ENCODE results near the gene BPIFA3. TPM values are rescaled to one million over a fixed set of nuclear protein-coding genes. Genes with fewer than 3 reads are reported as not detected.

The BPIFA3 gene
- total RNA-seq, 1 experiment from 2014 or later = not detected

DNA sequence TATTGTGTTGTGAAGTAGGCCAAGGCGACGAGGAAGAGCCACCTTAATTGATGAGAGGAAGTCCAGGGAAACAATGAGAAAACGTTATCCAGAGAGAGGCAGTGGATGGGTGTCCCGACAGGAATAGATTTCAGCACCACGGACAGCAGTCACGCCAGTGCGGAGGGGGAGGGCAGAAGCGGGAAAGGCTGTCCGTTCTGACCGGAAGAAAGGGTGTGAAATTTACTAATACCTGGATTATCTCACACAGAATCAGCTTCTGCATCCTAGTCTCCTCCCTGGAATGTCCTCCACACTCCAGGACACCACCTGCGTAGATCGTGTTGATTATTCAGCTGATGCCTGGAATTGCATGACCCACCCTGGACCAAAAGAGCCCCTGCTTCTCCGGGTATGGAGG, 7.4 kb upstream of the BPIFA3 start:
- DNase-seq (ENCODE audit: low spot score) = no peak
- in situ Hi-C loops (cut with HindIII; ENCODE audit: low sequenced_read_pairs) = no loop called here

- in situ Hi-C loops (cut with HindIII; ENCODE audit: low sequenced_read_pairs) = no loop called here
- DNase-seq (ENCODE audit: low spot score) = no peak
Observed at GRCh38 chr20:33210371-33210770, 6.8 kb upstream of the BPIFA3 start.

DNA sequence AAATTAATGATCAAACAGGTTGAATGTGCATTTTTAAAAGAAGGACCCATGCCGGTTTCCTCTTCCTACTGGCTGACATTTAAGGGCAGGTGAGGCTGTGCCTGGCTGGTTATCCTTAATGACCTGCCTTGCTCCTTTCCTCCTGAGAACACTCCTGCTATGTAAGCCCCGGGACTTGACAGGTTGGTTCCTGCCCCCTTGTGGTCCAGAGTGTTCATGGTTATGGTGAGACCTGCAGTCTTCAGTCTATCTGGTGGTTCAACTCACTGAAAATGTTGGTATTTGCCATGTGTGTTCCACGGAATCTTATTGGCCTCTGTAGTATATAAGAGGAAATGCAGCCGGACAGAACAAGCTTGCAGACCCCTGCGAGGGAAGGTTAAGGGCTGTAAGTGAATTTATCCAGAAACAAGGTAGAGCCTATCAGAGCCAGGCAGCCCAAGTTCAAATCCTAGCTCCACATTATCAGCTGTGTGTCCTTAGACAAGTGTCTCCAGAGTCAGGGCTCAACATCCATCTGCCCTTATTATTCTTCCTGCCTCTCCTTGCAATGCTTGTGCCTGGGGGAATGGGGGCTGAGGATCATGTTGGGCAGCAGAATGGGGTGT, 5.2 kb upstream of the BPIFA3 start:
- in situ Hi-C loops (cut with HindIII; ENCODE audit: low sequenced_read_pairs) = no loop called here
- peak; percentile 93 for DNase-seq (ENCODE audit: low spot score)

- in situ Hi-C loops (cut with HindIII; ENCODE audit: low sequenced_read_pairs) = no loop called here
- no peak for DNase-seq (ENCODE audit: low spot score)
Observed at GRCh38 chr20:33224399-33224798, 7.2 kb downstream of the BPIFA3 start.

DNA sequence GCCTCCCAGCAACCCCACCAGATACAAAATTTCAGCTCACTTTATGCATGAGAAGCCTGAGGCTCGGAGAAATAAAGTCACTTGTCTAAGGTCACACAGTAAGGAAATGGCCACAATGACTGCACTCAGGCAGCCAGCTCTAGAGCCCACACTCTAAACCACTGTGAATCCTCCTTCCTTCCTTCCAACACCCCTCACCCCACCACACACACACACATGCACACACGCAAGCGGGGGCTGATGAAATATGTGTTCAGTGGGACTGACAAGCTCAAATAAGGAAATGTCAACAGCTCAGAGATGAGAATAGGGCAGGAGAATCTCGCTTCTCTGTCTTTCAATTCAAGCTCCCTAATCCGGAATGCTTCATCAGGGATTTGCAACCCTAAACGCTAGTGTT, 12.7 kb downstream of the BPIFA3 start:
- DNase-seq (ENCODE audit: low spot score) = no peak
- in situ Hi-C loops (cut with HindIII; ENCODE audit: low sequenced_read_pairs) = no loop called here

DNA sequence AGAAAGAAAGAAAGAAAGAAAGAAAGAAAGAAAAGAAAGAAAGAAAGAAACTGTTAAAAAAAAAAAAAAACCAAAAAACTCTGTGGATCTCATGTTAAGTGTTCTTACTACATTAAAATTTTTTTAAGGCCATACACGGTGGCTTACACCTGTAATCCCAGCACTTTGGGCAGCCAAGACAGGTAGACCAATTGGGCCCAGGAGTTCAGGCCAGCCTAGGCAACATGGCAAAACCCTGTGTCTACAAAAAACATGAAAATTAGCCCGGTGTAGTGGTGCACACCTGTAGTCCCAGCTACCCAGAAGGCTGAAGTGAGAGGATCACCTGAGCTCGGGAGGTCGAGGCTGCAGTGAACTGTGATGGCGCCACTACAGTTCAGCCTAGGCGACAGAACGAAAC, 14.1 kb downstream of the BPIFA3 start:
- DNase-seq (ENCODE audit: low spot score) = no peak
- in situ Hi-C loops (cut with HindIII; ENCODE audit: low sequenced_read_pairs) = no loop called here

DNA sequence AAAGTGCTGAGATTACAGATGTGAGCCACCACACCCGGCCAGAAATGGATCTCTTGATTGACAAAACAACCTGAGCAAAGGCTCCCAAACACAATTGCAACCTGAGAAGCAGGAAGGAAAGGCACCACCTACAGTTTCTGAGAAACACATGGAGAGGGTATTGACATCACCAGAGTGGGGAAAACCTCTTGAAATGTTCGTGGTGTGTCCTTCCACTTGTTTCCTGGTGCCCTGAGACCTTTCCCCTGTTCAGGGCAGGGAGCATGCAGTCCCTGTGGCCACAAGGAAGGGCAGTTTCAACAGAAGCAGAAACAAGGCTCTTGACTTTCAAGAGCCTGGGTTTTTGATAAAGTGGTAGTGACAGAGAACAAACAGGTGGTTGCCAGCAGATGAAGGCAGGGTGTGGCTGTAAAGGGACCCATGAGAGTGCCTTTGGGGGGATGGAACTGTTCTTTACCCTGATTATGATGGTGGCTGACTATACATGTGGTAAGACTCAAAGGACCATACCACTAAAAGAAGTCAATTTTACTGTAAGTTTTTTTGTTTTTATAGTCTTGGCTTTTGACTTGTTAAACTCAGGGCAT, 15.4 kb downstream of the BPIFA3 start:
- in situ Hi-C loops (cut with HindIII; ENCODE audit: low sequenced_read_pairs) = no loop called here
- DNase-seq (ENCODE audit: low spot score) = no peak

GRCh38 chr20:33233129-33233774, 16.1 kb downstream of the BPIFA3 start:
- DNase-seq (ENCODE audit: low spot score) = peak; percentile 56
- in situ Hi-C loops (cut with HindIII; ENCODE audit: low sequenced_read_pairs) = no loop called here

- DNase-seq (ENCODE audit: low spot score) = no peak
- in situ Hi-C loops (cut with HindIII; ENCODE audit: low sequenced_read_pairs) = no loop called here
Observed at GRCh38 chr20:33234050-33234449, 16.9 kb downstream of the BPIFA3 start.

DNA sequence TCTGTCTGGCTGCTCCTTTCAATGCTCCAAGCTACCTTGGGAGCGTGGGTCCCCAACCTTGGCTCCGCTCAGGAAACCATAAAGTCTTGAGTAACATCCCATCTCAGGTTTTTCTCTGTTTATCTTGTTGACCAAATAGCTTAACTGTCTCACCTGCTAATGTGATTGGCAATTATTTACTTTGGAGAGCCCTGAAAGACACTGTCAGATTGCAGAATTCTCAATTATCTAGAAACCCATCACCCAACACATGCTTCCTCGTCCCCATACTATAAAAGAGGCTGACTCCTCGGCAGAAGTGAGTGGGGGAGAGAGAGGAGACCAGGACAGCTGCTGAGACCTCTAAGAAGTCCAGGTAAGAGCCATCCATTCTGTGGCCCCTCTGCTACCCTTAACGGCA, 18.5 kb downstream of the BPIFA3 start, which contains the start of gene BPIFA1:
Gene BPIFA1, plus strand, starts transcription at position 301 of the 400 bp plus-strand sequence. CDS start 1,716 bp downstream, outside the sequence.
- in situ Hi-C loops (cut with HindIII; ENCODE audit: low sequenced_read_pairs) = no loop called here
- no peak for DNase-seq (ENCODE audit: low spot score)

- DNase-seq (ENCODE audit: low spot score) = no peak
- in situ Hi-C loops (cut with HindIII; ENCODE audit: low sequenced_read_pairs) = no loop called here
Observed at GRCh38 chr20:33236351-33236750, 19.2 kb downstream of the BPIFA3 start.

GRCh38 chr20:33237989-33238388, 20.8 kb downstream of the BPIFA3 start:
- in situ Hi-C loops (cut with HindIII; ENCODE audit: low sequenced_read_pairs) = no loop called here
- no peak for DNase-seq (ENCODE audit: low spot score)

DNA sequence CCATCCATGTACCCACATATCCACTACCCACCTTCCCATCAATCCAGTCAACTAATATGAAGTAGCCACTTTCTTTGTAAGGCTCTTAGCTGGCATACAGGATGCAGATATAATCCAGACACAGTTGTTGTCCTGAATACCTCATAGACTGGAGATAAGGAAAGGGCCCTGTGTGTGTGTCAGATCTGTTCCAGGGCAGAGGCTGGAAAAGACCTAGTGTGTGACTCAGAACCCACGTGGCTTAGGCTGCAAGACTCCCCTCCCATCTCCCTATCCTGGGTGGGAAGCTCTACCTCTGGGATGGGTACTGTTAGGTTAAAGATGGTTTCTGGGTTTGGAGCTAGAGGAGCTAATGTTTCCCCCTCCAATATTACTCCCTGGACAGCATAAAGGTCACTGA, 22.3 kb downstream of the BPIFA3 start:
- in situ Hi-C loops (cut with HindIII; ENCODE audit: low sequenced_read_pairs) = no loop called here
- no peak for DNase-seq (ENCODE audit: low spot score)

DNA sequence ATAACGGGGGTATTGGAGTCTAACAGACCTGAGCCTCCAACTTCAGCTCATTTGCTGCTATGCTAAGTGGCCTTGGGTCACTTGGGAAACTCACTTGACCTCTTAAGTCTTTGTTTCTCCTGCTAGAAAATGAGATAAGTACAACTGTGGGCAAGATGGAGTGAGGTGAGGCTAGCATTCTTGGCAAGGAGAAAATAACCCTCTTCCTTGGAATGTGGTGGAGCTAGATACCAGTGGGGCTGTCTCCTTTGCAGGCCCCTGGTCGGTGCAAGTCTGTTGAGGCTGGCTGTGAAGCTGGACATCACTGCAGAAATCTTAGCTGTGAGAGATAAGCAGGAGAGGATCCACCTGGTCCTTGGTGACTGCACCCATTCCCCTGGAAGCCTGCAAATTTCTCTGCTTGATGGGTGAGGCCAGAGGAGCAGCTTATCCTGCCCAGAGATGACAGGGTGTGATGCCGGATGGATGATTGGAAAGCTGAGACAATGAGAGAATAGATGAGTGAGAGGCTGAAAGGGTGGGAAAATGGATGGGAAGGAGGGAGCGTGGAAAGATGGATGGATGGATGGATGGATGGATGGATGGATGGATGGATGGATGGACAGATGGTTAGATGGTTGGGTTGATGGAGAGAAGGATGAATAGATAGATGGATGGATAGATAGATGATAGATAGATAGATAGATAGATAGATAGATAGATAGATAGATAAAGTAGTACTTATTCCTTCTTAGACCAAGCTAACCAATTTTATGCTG, 23.0 kb downstream of the BPIFA3 start:
- in situ Hi-C loops (cut with HindIII; ENCODE audit: low sequenced_read_pairs) = no loop called here

GRCh38 chr20:33240923-33241322, 23.8 kb downstream of the BPIFA3 start:
- in situ Hi-C loops (cut with HindIII; ENCODE audit: low sequenced_read_pairs) = no loop called here
- DNase-seq (ENCODE audit: low spot score) = no peak

More for the DNA sequence above, 23.0 kb downstream of the BPIFA3 start:
- DNase-seq (ENCODE audit: low spot score) = no peak

- in situ Hi-C loops (cut with HindIII; ENCODE audit: low sequenced_read_pairs) = no loop called here
- DNase-seq (ENCODE audit: low spot score) = no peak
Observed at GRCh38 chr20:33242319-33243100, 25.4 kb downstream of the BPIFA3 start.

- in situ Hi-C loops (cut with HindIII; ENCODE audit: low sequenced_read_pairs) = no loop called here
- DNase-seq (ENCODE audit: low spot score) = peak; percentile 17
Observed at GRCh38 chr20:33246077-33246476, 28.9 kb downstream of the BPIFA3 start.

GRCh38 chr20:33249456-33249855, 32.3 kb downstream of the BPIFA3 start:
- in situ Hi-C loops (cut with HindIII; ENCODE audit: low sequenced_read_pairs) = no loop called here
- DNase-seq (ENCODE audit: low spot score) = peak; percentile 89

DNA sequence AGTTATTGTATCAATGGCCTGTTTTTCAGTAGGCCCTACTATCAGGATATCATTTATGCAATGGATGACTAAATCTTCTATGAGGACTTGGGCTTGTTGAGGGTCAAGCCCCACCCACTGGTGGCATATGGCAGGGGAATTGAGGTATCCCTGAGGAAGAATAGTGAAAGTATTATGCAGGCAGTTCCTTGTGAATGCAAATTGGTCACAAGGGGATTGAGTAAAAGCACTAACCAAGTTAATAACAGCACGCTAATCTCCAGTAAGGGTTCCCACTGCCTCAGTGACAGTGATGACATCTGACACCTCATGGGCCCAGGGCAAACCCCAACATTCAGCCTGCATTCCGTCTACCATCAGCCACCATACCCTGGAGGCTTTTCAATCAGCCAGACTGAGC, 33.5 kb downstream of the BPIFA3 start:
- no peak for DNase-seq (ENCODE audit: low spot score)
- in situ Hi-C loops (cut with HindIII; ENCODE audit: low sequenced_read_pairs) = no loop called here
